GM12878 (cell line): ENCODE measurements around the gene RAP1GDS1. TPM values are rescaled to one million over a fixed set of nuclear protein-coding genes. Genes with fewer than 3 reads are reported as not detected.

Experiments
- ATAC-seq: fragments of 200-7000 bp; cut with Tn5 transposase; 3 replicates; pipeline ENCODE4 v1.9.1; 2020; ENCODE audit warnings: mild to moderate bottlenecking, moderate library complexity
- BruUV-seq: library from RNA; stranded (reverse); fragments of 400-500 nt; replicated peaks from 2 replicates; lab custom pipeline; 2021; lab: Mats Ljungman, UMichigan
- CTCF ChIA-PET: fragments of 300-600 bp; sonication (Branson Sonifier 250); formaldehyde crosslinking; extraction: SDS; loops from one replicate; lab custom pipeline; 2021; ENCODE audit warnings: inconsistent platforms; lab: Yijun Ruan, JAX
- POLR2A ChIA-PET: fragments of 350-600 bp; formaldehyde crosslinking; extraction: SDS; loops from one replicate; lab custom pipeline; 2021; ENCODE audit warnings: inconsistent platforms; lab: Charles Lee
- RAD21 ChIA-PET: fragments of 300-600 bp; sonication (Branson Sonifier 250); formaldehyde crosslinking; loops from one replicate; lab custom pipeline; 2023; ENCODE audit warnings: antibody characterized with exemption; ENCODE audit not compliant: unreplicated experiment; lab: Charles Lee
- SMC1A ChIA-PET: fragments of 300-600 bp; sonication (Branson Sonifier 250); formaldehyde crosslinking; loops from one replicate; lab custom pipeline; 2023; ENCODE audit not compliant: unreplicated experiment, uncharacterized antibody; lab: Charles Lee
- DNase-seq: peaks from one replicate; pipeline ENCODE4 v3.0.0-alpha.2; 2011; ENCODE audit warnings: low read depth, low spot score
- FAIRE-seq: peaks from 3 replicates; lab custom pipeline; 2011; peaks lifted over from hg19 to GRCh38; lab: Jason Lieb, UNC
- H2AFZ ChIP-seq: 2 replicates; pipeline ENCODE4 v1.6.0; 2011; ENCODE audit warnings: low read depth, low read length, control low read depth; ENCODE audit not compliant: control insufficient read depth
- H3K27ac ChIP-seq: 2 replicates; pipeline ENCODE4 v1.5.1; 2011; ENCODE audit warnings: control low read depth; ENCODE audit not compliant: control insufficient read depth, insufficient read depth
- H3K27me3 ChIP-seq, 2 experiments: replicated peaks in 1 of 2; 2 replicates each; pipeline versions ENCODE4 v1.6.0 to v1.6.1; 2011; ENCODE audit warnings: low read length in 1 of 2; ENCODE audit not compliant: control insufficient read depth in 2 of 2, insufficient read depth in 2 of 2
- H3K36me3 ChIP-seq, 2 experiments: 2 replicates each; pipeline ENCODE4 v1.5.1; 2011; ENCODE audit warnings: low read length in 1 of 2; ENCODE audit not compliant: control insufficient read depth in 2 of 2, insufficient read depth in 2 of 2
- H3K4me1 ChIP-seq: 2 replicates; pipeline ENCODE4 v1.6.1; 2011; ENCODE audit warnings: mild to moderate bottlenecking, low read length, moderate library complexity, mixed read lengths; ENCODE audit not compliant: control insufficient read depth, insufficient read depth
- H3K4me2 ChIP-seq: 2 replicates; pipeline ENCODE4 v1.6.0; 2011; ENCODE audit warnings: control low read depth; ENCODE audit not compliant: control insufficient read depth, insufficient read depth
- H3K4me3 ChIP-seq: fragments of 200-600 bp; sonication (generic); 2 replicates; pipeline ENCODE4 v1.5.1; 2016
- H3K79me2 ChIP-seq: 2 replicates; pipeline ENCODE4 v1.6.0; 2011; ENCODE audit warnings: low read length; ENCODE audit not compliant: control insufficient read depth, insufficient read depth
- H3K9ac ChIP-seq: 2 replicates; pipeline ENCODE4 v1.8.0; 2011; ENCODE audit warnings: low read length, control low read depth, mixed read lengths; ENCODE audit not compliant: control insufficient read depth, insufficient read depth
- H3K9me3 ChIP-seq: replicated peaks from 3 replicates; pipeline ENCODE4 v1.5.1; 2011; ENCODE audit warnings: mild to moderate bottlenecking, low read length; ENCODE audit not compliant: control insufficient read depth, insufficient read depth
- H4K20me1 ChIP-seq: 2 replicates; pipeline ENCODE4 v1.6.0; 2011; ENCODE audit not compliant: control insufficient read depth, insufficient read depth
- BRCA1 ChIP-seq: IDR thresholded peaks from 2 replicates; pipeline ENCODE4 v1.6.1; 2011; ENCODE audit warnings: low read depth, low read length, improper control_type of control experiment
- EGR1 ChIP-seq, 2 experiments: IDR thresholded peaks; 1 replicate in 1 of 2; 2 replicates in 1 of 2; pipeline ENCODE4 v1.6.1; 2011 to 2012; ENCODE audit warnings: low read depth in 2 of 2, low read length in 2 of 2, borderline replicate concordance in 1 of 2, mild to moderate bottlenecking in 1 of 2, moderate library complexity in 1 of 2
- JUNB ChIP-seq: IDR thresholded peaks from 2 replicates; pipeline ENCODE4 v1.6.1; 2016; ENCODE audit warnings: antibody characterized with exemption, mild to moderate bottlenecking
- RUNX3 ChIP-seq: IDR thresholded peaks from 2 replicates; pipeline ENCODE4 v1.6.1; 2012; ENCODE audit warnings: low read length, inconsistent platforms
- ZBTB40 ChIP-seq: fragments of 450-650 bp; IDR thresholded peaks from 2 replicates; pipeline ENCODE4 v1.6.1; 2016; ENCODE audit warnings: mild to moderate bottlenecking, moderate library complexity, borderline replicate concordance
- ZSCAN29 ChIP-seq: fragments of 450-650 bp; IDR thresholded peaks from 2 replicates; pipeline ENCODE4 v1.6.1; 2017; ENCODE audit warnings: mild to moderate bottlenecking, moderate library complexity
- WGBS: methylation state at CpG from one replicate; pipeline ENCODE4 v1.1.6; 2016; ENCODE audit warnings: low lambda C conversion rate; ENCODE audit not compliant: insufficient replicate concordance, insufficient coverage; ENCODE audit errors: missing lambda C conversion rate; 5-methylcytosine and 5-hydroxymethylcytosine counted together
- in situ Hi-C: fragments of 300-500 bp; cut with MboI; formaldehyde crosslinking; loops from 9 replicates; pipeline ENCODE4 v1.14.3; 2018; ENCODE audit warnings: mixed read lengths
- intact Hi-C: fragments of 100-400 bp; cut with micrococcal nuclease; formaldehyde crosslinking; loops from one replicate; pipeline ENCODE4 v1.14.2; 2022; ENCODE audit not compliant: unreplicated experiment
- polyA plus RNA-seq, 11 experiments: library from polyadenylated mRNA; depleted of rRNA in 4 of 11; unstranded in 6 of 11; stranded (reverse) in 5 of 11; fragments of >200 nt; fragmentation: Nextera tagmentation in 4 of 11; fragmentation: Illumina TruSeq in 1 of 11; extraction: Ambion mirVana in 4 of 11; extraction: Trizol in 1 of 11; gene quantifications; 1 replicate in 1 of 11; 2 replicates in 10 of 11; pipeline versions ENCODE4 v1.2.1 to v1.2.3, GENCODE V29; 2011 to 2016; ENCODE audit warnings: inconsistent platforms in 2 of 11, missing spikeins in 2 of 11, low read depth in 1 of 11
- total RNA-seq, 4 experiments: library from RNA; depleted of rRNA in 3 of 4; stranded (reverse); fragments of >200 nt in 3 of 4; fragmentation: Illumina TruSeq in 1 of 4; extraction: Trizol in 1 of 4; gene quantifications; 2 replicates each; pipeline versions ENCODE4 v1.2.1 to v1.2.3, GENCODE V29; 2013 to 2021

RAP1GDS1 gene
- total and polyA plus RNA-seq, 10 of the 15 experiments (the other 5 are each of a cell fraction or from before 2014, with no cell fraction given) = 12.0 to 30.5 (median 20.7) TPM

GRCh38 chr4:98245226-98245625 lies 16.0 kb upstream of the RAP1GDS1 start:
- ChIA-PET POLR2A (no interaction called here), RAD21 (no interaction called here), CTCF (no interaction called here), SMC1A (interaction anchor here (1.0 kb wide), 2 partner anchors 11 to 29 kb away, joined by 3 read pairs; no protein-coding TSS in a partner anchor)
- Histone ChIP-seq H3K4me2 (no peak overlapping the region), H3K4me3 (no peak overlapping the region), H3K4me1 (no peaks in the 10 kb centered on the region), H3K79me2 (no peaks in the 10 kb centered on the region), H3K27me3 (no peaks in the 10 kb centered on the region; a peak in 2 of 4 replicates), H2AFZ (no peak overlapping the region), H3K36me3 (no peaks in the 10 kb centered on the region), H4K20me1 (no peaks in the 10 kb centered on the region), H3K27ac (no peak overlapping the region), H3K9ac (no peak overlapping the region), H3K9me3 (no peaks in the 10 kb centered on the region)
- intact Hi-C loops = no loop called here
- no peak for DNase-seq
- TF ChIP-seq BRCA1 = no peak
- no peak for TF ChIP-seq ZSCAN29
- in situ Hi-C loops = no loop called here
- FAIRE-seq = no peak
- 16% methylated on average over 4 of the region's 4 CpGs for WGBS
- no TSS peak for BruUV-seq
- no peak for ATAC-seq

GRCh38 chr4:98248934-98249333 lies 12.2 kb upstream of the RAP1GDS1 start:
- intact Hi-C loops = no loop called here
- H3K79me2 ChIP-seq = no peaks in the 10 kb centered on the region
- H3K4me1 ChIP-seq = no peaks in the 10 kb centered on the region
- in situ Hi-C loops = no loop called here
- FAIRE-seq (no peak), ATAC-seq (peak; percentile 44), DNase-seq (no peak)
- no peak overlapping the region for H3K27ac ChIP-seq
- H4K20me1 ChIP-seq = no peaks in the 10 kb centered on the region
- H3K4me3 ChIP-seq = no peak overlapping the region
- no peaks in the 10 kb centered on the region; a peak in 1 of 4 replicates for H3K27me3 ChIP-seq
- H2AFZ ChIP-seq = no peak overlapping the region
- no peak overlapping the region for H3K4me2 ChIP-seq
- RAD21 ChIA-PET = no interaction called here
- TF ChIP-seq JUNB (no peak), RUNX3 (no peak), ZBTB40 (no peak), EGR1 (IDR thresholded peaks at IDR 0.05; ENCODE audit: borderline replicate concordance in 1 of 2, low read depth in 2 of 2, low read length in 2 of 2) (no peak)
- no peak overlapping the region for H3K9ac ChIP-seq
- H3K36me3 ChIP-seq = no peaks in the 10 kb centered on the region
- no peaks in the 10 kb centered on the region for H3K9me3 ChIP-seq
- SMC1A ChIA-PET = interaction anchor here (0.9 kb wide), 1 partner anchor 21 kb away, joined by 4 read pairs; no protein-coding TSS in a partner anchor
- BruUV-seq = no TSS peak
- CTCF ChIA-PET = interaction anchor here (1.1 kb wide), 1 partner anchor 15 kb away, joined by 4 read pairs; no protein-coding TSS in a partner anchor
- POLR2A ChIA-PET = interaction anchor here (0.6 to 1.1 kb wide), 2 partner anchors 12 to 13 kb away, joined by 3 read pairs; partner anchors contain the start of gene RAP1GDS1
